Right hindlimb (tissue), 1 donor: ENCODE results near the gene KCNMA1.
A peak's percentile ranks its signal among the peaks of the same experiment; 100 is the strongest.

Source experiments
- DNase-seq: peaks from one replicate; pipeline ENCODE4 v3.0.0-alpha.2; 2018

The KCNMA1 gene

DNA sequence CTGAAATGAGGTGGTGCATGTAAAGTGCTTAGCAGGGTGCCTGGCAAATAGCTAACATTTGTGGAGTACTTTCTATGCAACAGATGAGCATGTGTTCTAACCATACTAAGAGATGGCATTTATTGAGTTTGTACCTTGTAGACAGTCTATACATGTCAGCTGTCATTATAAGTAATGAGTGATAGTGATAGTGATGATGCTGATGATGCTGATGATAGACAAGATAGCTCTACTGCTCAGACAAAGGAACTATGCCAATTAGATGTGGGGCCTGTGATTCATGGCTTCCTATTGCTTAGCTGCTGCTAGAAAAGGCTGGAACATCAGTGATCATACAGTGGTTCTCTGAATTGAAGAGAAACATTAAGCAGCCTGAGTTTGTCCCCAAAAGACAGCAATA is 585.8 kb downstream of the KCNMA1 start:
- no peak for DNase-seq

DNA sequence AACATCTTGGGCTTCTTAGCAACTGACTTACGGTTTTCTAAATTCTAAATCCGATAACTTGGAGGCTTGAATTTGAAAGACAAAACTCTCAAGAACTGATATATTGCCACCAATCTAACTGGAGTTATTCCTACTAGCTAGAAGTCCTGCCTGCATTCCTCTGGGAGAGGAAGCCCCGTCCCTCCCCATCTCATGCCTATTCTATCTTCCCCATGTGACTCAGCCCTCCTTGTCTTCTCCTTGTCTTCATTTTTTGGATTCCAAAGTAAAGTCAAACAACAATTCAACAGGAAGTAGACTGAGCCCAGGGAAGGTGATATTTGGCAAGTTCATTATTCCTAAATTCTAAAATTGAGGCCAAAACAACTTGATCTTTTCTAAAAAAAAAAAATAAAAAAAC is 587.7 kb downstream of the KCNMA1 start:
- DNase-seq, result no peak

DNA sequence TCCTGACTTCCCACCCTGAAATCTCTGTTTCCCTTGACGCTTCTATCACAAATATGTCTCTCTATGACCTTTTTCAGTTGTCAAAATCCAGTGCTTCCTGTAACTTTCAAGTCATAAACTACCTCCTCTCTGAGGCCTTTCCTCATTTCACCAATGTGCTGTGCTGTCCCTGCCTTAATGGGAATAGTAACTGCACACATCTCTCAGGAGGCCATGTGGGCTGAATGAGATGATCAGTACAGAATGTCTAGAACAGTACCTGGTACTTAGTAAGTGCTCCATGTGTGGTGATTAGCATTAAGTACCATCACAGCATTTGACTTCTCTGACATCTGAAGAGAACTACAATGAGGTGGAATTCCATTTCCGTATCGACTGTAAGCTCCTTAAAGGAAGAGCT is 588.5 kb downstream of the KCNMA1 start:
- DNase-seq, result no peak

DNA sequence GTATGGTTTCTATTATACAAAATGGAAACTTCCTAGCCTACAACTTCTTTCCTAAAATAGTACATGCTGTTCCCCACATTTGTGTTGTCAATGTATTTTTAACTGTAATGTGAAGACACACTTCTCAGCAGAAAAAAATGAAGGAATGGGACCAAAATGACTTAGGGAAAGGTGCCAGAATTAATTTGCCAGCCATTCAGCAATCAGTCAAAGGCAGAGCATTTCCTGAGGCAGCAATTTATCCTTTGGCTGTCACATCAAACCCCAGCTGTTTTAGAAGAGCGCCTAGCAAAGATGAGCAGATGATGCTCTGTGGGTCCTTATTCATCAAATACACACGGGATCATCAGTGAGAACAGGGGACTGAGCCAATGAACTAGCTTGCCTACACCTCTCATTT is 592.5 kb downstream of the KCNMA1 start:
- no peak for DNase-seq

DNA sequence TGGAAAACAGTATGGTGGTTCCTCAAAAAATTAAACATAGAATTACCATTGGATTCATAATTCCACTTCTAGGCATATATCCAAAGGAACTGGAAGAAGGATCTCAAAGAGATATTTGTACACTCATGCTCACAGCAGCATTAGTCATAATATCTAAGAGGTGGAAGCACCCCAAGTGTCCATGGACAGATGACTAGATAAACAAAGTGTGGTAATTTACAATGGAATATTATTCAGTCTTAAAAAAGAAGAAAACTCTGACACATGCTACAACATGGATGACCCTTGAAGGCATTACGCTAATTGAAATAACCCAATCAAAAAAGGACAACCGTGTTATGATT is 594.2 kb downstream of the KCNMA1 start:
- no peak for DNase-seq

DNA sequence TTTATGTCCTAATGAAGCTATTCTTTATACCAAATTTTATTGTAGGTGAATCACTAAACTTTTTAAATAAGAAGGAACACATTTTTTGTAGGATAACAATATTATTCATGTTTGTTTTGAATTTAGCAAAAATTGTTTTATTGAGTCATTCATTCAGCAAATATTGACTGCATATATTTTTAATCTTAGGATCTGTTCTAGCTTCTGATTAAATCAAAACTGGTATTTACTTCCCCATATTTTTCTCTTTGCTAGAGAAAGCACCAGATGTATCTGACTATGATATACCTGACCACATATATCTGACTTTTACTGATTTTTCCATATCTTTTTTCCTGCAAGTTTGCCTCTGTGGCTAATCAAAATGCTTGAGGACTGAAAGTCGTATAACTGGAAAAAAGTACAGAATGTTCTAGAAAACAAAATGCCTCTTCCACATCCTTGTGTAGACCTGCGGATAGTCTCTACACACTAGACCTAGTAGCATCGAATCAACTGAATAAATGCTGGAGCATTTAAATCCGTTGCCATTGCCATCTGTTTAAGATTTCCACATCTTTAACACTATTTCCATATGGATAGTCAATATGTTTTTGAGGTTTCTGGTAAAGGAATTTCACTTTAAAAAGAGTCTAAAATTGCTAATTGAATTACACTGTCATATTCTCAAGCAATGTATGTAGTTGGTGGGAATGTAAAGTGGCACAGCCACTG is 594.7 kb downstream of the KCNMA1 start:
- DNase-seq, result no peak

DNA sequence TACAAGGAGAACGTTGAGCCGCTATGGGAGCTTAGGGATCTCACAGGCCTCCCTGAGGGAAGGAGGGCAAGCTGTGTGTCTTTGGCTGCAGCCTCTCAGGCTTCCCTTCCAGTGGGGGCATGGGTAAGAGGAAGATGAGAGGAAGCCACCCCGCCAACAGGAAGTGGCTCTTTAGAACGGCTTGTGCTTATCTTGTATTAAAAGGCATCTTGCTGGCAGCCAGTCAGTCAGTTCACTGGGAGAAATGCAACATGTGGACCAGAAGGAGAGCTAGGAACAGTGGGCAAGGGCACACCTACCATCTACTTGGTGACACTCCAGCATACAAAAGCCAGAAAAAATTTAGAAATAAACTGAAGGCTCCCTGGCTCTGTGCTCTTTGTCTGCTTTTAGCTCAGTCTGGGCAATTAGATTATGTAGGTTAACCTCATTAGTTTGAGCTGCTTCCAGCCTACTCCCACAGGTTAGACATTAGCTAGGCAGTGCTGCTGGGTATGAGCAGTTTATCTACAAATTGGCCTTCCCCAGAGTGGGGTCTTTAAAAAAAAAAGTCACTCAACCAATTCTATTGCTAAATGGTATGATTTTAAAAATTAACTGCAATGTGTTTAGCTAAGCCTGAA is 595.9 kb downstream of the KCNMA1 start:
- DNase-seq, result no peak

DNA sequence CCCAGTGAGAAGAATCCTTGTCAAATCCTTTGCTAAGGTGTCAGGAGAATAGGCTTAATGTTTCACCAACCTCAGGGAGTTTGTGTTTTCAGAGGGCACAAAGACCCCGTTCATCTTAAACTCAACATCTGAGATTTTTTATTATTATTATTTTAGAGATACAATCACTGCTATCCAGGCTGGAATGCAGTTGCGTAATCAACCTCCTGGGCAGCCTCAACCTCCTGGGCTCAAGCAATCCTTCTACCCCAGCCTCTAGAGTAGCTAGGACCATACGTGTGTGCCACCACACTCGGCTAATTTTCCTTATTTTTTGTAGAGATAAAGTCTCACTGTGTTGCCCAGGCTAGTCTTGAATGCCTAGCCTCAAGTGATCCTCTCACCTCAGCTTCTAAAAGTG is 599.2 kb downstream of the KCNMA1 start:
- DNase-seq, result no peak

DNA sequence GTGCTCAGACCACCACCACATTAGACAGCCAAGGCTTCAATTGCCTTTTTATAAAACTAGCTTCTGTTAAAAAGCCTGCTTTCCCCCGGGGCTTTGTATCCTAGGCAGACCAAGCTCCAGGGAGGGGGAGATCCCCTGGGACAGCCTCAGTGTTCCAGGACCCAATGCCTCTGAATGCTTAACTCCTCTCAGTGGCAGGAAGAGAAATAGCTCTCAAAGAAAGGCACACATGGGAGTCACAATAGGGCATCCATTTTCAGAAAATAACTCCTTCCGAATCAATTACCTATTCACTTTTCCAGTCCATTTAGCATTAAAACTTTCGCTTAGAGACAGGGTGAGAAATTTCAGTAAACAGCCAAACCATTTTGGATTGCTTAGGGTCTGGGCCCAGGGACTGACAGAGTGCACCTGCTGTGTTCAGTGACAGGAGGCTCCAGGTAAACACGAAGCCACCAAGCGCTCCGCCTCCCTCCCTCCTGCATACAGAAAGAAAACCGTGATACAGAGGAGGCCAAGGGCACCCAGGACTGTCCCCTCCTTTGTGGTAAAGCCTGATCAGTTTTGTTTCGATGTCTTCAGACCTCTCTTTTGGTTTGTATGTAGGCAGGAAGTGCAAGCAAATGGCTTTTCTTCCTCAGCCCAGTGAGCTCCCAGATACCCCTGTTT is 599.7 kb downstream of the KCNMA1 start:
- no peak for DNase-seq

DNA sequence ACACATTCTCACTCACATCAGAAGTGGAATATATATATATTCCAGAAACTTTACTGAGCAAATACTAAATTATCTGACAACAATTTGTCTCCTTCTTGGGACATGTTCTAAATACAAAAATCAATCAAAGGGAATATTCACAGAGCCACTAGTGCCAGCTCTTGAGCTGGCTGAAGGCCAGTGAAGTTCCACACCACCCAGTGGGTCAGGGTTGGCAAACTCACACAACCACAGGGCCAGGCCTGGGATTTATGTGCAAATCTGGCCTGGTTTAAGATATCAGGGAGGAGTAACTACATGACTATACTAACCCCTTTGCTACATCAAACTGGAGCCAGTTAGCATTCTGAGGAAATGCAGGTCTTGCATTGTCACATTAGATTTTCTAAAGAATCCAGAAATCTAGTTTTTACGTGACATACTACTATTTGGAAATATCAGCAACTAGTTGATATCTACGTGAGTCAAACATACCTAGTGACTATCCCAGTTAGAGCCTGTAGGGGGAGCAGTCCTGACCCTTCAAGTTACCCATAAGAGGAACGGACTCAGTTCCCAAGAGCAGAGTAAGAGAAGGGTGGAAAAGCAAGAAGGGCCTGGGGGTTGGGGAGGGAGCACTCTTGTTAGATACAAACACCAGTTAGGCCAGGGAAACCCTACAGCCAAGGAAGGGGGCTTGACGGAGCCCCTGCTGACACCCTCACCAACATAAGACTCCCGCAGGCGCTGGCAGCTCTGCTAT is 600.4 kb downstream of the KCNMA1 start:
- no peak for DNase-seq

DNA sequence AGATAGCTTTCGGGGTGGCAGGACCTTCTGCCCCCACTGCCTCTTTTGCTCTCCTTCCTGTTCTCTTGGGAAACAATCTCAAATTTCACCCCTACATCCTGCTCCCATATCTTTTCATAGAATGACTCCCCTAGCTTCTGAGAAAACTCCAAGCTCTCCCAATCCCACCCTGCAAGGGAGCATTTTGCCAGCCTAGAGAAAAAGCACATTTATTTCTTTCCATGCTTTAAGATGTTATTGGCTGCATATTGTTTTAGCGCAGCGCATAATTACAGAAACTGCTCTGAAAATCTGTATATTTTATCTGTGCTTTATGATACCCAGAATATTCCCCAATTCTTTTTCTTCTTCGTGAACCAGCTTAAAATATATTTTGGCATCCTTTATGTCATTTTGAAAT is 601.3 kb downstream of the KCNMA1 start:
- DNase-seq, result no peak

DNA sequence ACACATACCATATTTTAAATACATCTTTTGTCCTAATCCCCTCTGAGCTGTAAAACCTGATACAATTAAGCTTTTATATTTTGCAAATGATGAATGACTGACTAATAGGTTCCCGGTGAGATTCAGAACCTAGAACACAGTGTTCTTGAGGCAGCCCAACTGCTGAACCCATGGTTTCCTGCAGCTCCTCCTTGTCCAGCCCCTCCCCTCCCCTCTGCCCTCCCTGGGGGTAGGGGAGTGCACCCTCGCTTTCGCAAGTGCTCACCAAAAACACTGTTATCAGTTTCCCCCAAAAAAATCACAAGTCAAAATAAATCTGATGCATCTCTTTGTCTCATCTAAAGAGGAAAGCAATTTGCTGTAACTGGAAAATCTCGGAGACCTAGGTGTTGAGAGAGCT is 602.8 kb downstream of the KCNMA1 start:
- DNase-seq, result no peak

DNA sequence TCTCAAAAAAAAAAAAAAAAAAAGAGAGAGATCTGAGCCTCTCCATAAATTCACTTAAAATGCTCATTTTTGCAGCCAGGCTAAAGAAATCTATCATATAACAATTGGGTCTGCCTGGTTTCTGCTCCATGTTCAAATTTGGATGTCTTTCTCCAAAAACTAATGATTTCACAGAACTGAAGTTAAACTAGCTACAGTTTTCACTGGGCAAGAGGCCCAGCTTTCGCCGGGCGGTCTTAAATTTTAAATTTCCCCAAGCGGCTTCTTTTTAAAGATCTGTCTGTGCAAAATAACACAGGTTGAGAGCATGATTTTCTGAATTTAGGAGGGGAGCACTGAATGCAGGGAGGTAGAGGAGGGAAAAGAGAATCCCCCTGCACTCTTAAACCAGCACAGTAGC is 603.4 kb downstream of the KCNMA1 start:
- peak; percentile 78 for DNase-seq

DNA sequence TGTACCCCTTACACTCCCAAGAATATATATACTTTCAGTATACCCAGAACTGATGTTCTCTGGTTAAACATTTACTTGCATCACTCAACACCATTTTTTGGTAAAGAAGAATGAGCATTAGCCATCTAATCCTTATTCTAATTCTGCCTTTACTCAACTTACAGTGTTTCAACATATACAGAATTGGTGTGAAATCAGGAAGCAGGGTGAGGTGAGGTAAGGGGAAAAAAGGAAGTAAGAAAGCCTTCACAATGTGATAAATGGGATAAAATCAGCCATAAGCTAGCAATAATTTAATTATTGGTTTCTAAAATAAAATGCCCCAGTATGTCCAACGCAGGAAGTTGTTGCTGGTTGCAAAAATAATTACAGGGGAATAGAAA is 605.4 kb downstream of the KCNMA1 start:
- DNase-seq, result no peak

DNA sequence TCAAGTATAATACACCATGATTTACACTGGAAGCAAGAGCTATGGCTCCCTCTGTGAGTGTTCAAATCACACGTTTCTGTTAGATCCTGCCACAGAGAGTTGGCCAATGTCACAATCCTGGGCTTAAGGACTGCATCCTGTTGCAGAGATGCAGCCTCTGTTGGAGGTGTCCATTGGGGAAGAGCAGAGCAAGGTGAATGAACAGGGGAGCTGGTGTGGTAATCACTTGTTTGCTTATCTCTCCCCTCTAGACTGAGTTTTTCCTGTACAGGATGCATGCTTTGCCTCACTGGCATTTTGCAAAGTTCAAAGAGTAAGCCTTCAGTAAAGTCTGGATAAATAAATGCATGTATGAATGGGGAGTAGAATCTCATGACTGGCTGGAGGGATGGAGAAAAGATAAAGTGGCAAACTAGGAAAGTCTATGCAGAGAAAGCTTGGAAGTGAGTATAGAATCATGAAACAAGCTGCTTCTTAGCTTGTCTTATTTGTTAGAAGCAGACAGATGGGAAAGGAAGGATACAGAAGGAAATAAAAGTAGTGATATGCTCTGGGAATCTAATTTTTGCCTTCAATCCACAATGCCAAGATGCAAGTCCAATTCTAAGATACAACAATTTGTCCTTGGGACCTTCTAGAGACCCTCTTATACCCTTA is 605.9 kb downstream of the KCNMA1 start:
- DNase-seq, result no peak

DNA sequence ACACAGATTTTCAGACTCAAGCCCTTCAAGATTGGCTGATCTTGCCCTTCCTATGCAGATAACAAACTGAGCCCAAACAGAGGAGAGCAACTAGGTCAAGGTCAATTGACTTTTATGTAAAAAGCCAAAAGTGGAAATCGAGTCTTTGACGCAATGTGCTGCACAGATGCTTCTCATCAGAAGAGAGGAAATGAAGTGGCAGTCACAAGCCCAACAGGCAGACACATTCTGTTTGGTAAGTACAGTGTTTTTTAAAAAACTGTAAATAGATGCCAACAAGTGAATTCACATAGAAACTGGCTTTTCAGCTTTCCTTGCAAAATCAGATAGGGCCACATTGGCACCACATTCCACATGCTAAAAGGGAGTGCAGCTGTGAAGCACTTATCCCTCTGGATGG is 606.6 kb downstream of the KCNMA1 start:
- DNase-seq, result no peak

DNA sequence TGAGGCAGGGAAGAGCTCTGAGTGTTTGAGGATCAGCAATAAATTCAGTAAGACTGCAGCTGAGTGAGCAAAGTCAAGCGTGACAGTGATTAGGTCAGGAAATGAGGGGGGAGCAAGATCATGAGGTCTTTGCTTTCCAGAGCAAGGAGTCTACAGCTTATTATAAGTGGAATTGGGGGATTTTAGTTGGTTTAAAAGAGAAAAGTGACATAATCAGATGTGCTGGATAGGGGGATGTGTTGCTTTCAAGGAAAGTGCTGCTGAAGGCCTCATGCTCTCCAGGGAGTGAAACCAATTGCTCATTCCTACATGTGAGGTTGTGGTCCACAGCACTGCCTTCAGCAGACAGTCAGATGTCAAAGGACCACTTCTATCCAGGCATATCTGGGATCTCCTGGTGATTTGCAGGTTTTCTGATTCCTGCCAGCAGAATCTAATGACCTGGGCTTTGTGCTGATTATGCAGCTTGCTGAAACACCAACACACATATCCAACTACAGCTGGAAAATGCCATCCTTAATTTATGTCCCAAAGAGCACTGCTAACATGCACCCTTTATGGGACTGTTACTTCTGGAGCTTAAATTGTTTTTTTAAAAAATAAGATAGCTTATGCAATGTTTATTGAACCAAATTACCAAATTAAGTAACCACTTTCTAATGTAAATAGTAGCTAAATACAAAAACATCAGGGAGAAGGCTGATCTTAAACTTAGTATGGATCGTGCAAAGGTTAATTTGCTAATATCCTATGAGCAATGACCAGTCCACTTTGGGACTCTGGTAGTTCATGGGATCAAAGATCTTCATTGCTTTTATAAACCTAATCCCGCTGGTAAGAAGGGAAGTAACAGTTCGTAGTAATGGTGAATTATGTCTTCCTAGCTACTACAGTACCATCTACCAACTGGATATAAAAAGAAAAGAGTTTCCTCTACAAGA is 607.6 kb downstream of the KCNMA1 start:
- no peak for DNase-seq

DNA sequence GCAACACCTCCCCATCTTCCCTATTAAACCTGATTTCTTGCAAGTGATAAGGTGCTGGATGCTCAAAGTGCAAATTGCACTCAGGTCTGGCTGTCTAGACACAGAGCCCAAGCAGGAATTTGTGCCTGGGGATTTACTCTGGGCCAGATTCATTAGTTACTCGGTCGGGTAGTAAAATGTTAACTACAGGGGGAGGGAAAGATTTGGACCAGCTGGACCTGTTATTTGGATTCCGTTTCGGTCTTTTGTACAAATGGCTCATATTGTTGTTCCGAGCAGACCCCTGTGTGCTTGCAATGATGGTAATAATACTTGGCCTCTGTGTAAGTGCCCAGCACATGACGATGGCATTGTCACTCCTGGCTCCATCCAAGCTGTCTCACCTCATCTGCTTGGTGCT is 609.6 kb downstream of the KCNMA1 start:
- no peak for DNase-seq

DNA sequence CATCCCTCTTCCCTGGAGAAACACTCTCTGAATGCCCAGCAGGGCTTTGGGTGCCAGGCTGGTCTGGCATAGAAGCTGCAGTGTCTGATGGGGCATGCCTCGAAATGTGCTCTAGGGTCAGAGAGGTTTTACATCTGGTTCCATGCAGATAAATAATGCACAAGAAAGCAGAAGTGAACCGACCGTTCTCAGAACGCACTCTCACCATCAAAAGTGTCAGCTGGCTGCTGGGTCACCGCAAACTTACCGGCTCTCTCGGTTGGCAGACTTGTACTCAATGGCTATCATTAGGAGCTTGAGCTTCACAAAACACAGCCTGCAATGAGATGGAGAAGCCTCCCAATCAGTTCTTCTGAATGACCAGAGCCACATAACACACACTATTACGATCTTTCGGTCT is 610.0 kb downstream of the KCNMA1 start:
- DNase-seq, result no peak

DNA sequence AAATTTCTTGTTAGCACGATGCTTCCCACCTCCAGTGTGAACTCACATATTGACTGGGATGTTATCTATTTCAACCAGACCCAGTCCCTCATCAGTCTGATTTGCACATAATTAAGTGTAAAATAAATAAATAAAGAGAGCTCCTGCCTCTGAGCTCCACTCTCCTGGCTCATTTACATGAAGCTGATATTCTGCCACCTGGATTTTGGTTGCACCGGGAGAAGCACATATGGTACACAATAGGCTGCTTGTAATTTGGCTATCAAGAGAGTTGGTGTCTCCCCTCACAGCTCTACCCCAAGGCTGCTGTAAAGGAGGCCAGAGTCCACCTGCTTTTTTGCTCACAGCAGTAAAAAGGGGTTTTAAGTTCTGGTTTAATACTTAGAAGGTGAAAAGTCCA is 610.5 kb downstream of the KCNMA1 start:
- DNase-seq, result no peak

DNA sequence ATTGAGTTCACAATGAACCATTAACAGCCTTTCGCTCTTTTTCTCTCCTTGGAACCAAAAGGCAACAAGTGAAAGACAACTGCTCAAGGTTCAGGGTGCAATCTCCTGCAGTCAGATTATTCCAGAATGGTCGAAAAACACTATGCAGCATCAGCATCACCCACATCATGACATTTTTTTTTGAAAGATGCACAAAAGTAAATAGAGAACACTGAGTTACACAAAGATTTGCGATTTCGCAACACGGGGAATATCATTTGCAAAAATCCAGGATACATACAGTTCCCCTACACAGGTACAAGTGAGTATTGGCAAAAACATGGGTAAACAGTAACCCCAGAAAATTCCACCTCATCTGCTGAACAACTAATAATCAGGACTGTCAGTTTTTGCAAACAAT is 611.5 kb downstream of the KCNMA1 start:
- DNase-seq, result no peak

DNA sequence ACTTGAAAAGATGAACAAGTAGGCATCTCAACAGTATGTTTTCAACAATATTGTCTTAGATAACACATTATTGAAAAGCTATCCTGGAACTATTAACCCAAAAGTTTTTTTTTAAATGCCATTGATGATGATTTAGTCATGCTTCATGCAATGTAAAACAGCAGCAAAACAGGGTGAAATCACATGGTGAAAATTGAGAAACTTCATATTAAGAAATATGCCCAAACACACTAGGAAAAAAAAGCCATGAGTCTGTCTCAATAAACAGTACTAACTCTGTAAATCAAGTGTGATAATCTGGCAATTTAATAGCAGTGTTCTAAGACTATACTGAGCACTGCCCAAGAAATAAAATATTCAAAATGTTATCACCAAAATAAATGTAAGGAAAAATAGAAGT is 613.1 kb downstream of the KCNMA1 start:
- no peak for DNase-seq
